HG02970 (cell line): Measurements from ENCODE around the gene MCF2L2.
"Not testable (repeated sequence)": the region's sequence is repeated elsewhere in the genome, so short reads cannot be mapped to it uniquely, and the experiment has no call there.

Experiments
- ATAC-seq: cut with Tn5 transposase; IDR thresholded peaks from one replicate; pipeline ENCODE4 v1.9.1; 2021; ENCODE audit warnings: mild to moderate bottlenecking, moderate library complexity, moderate number of reproducible peaks; ENCODE audit not compliant: unreplicated experiment, low FRiP score

MCF2L2 gene

GRCh38 chr3:183428447-183429211 is at the start of gene MCF2L2:
Gene MCF2L2, minus strand, starts transcription at chr3:183428619. Its CDS starts 642 bp downstream, at chr3:183427977.
- no peak for ATAC-seq

DNA sequence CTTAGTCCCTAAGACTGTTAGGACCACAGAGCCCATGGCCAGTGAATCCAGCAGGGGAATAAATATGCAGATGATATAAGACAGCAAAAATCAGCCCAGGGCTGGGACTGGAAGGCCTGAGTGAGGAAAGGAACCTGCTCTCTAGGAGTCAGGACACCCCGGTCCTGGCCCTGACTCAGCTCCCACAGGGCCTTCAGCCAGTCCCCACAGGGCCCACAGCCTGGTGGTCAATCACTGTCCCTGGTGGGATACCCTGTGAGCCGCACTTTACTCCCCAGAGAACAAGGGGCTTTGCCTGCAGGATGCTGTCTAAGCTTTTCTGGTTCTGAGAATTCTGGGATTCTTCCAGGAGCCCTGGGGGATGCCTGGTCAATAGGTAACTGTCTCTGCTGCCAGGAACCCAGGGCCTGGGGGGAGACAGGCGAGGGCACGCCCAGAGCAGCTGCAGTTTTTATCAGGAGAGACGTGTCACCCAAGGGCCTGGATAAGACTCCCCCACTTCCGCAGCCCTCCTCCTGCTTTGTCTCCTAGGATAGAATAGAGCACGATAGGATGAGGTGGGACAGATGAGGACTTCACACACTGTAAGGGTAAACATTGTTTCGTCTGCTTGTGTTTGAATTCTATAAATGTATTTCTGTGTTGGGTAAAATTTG is 49.5 kb upstream of the MCF2L2 start:
- no peak for ATAC-seq

GRCh38 chr3:183475764-183476162 is 47.3 kb upstream of the MCF2L2 start:
- not testable (repeated sequence) for ATAC-seq

GRCh38 chr3:183475016-183475763 is 46.8 kb upstream of the MCF2L2 start:
- no peak for ATAC-seq

DNA sequence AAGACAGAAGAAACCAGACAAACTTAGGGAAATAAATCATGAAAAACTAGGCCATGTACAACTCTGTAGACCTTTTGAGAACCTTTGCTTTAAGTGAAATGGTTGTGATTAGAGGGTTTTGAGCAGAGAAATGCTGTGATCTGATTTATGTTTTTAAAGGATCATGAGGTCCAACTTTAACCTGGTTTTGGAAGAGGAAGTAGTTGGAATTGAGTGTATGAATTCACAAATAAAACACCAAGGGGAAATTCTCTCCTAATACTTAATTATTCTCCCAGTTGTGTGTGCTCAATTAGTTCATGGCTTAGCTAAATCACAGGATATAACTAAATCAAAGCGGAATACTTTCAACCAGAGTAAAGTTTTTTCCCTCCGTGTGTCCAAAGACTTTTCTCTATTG is 45.5 kb upstream of the MCF2L2 start:
- no peak for ATAC-seq

GRCh38 chr3:183472155-183472554 is 43.7 kb upstream of the MCF2L2 start:
- ATAC-seq: no peak

DNA sequence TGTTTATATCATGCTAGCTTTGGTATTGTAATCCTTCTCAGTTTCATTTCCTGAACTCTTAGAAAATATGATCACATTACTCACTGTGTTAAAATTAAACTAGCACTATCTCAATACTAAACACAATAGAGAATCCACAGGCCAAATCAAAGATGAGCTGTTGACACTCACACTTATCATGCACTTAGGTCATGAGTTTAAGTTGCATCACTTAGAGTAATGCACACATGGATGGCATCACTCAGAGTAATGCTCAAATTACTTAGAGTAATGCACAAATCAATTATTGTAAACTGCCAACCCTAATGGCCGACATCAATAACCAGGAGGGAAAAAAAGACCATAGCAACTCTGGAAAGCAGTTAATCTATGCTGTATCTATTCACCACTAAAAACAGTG is 40.0 kb upstream of the MCF2L2 start:
- no peak for ATAC-seq

- no peak for ATAC-seq
These were observed 38.2 kb upstream of the MCF2L2 start for GRCh38 chr3:183466575-183466974.

DNA sequence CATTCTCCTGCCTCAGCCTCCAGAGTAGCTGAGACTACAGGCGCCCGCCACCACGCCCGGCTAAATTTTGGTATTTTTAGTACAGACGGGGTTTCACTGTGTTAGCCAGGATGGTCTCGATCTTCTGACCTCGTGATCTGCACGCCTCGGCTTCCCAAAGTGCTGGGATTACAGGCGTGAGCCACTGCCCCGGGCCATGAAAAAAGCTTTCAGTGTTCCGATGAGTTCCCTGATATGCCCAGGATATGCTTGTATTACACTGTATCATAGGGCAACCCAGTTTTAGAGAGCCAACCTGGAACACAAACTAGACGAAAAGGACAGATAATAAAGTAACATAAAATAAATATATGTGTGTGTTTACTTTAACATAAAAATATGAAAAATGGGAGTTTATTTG is 37.3 kb upstream of the MCF2L2 start:
- not testable (repeated sequence) for ATAC-seq

DNA sequence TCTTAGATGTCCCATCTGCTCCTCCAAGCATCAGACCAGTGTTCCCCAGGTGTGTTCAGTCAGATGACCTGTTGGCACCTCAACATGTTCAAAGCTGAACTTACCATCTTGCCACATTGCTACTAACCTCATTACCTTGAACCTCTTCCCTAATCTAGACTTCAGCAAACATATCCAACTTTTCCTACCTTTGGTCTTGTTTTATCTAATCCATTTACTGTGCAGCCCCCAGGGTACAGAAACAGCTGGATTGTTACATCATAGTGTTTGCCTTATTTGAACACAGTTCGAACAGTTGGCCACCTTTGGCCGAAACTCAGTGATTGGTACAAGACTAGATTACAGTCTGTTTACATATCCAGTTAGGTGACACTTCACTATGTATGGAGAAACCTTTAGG is 36.1 kb upstream of the MCF2L2 start:
- no peak for ATAC-seq

DNA sequence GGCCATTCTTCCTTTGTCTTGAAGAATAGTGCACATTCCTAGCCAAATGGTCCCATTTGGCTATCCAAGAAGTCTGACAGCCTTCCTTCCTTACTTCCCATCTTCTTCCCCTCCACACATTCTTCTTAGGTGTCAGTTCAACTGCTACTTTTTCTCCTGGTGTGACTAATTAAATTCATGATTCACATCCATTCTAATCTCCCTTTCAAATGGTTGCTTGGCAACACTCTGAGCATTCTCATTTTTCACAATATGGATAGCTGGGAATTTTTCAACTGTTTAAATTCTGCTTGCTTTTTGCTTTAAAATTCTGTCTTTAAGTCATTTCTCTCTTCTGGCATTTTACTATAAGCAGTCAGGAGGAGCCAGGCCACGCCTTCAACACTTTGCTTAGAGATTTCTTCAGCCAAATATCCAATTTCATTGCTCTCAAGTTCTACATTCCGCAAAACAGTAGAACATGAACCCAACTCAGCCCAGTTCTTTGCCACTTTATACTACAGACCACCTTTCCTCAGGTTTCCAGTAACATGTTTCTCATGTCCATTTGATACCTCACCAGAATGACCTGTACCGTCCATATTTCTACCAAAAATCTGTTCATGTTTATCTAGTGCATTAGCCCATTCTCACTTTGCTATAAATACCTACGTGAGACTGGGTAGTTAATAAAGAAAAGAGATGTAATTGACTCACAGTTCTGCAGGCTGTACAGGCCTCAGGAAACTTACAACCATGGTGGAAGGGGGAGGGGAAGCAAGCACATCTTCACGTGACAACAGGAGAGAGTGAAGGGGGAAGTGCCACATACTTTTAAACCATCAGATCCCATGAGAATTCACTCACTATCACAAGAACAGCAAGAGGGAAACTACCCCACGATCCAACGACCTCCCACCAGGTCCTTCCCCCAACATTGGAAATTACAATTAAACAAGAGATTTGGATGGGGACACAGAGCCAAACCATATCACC is 31.9 kb upstream of the MCF2L2 start:
- ATAC-seq: no peak

GRCh38 chr3:183455089-183455488 is 26.7 kb upstream of the MCF2L2 start:
- no peak for ATAC-seq

DNA sequence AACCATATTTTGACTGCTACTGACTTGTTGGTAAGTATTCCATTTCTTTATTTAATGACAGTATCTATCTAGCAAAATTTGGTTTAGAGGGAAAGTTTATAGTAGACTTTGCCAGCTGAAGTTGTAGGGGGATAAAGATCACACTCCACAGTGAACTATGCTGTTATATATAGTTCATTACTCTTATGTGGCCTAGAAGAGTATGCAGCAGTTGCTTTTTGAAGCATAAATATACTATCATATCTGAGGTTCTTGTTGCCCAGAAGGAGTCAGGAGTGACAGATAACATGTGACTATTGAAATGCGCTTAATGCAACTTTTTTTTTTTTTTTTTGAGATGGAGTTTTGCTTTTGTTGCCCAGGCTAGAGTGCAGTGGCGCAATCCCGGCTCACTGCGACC is 25.6 kb upstream of the MCF2L2 start:
- no peak for ATAC-seq

DNA sequence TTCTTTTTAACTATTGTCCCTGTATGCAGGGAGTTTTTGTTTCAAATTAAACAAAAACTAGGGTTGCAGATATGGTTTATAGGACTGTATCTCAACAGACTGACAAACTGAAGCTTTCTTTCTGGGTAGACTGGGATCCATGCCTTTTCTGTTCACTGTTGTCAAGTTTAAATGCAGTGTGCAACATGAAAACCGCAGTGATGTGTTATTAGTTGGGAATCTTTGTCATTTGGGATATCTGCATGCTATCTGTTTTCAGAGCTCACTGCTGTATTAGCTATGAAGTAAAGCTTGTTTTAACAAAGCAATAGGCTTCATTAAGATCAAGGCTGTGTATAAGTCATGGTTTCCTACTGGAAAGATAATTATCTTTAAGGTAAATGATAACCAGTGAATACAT is 21.4 kb upstream of the MCF2L2 start:
- ATAC-seq: no peak

DNA sequence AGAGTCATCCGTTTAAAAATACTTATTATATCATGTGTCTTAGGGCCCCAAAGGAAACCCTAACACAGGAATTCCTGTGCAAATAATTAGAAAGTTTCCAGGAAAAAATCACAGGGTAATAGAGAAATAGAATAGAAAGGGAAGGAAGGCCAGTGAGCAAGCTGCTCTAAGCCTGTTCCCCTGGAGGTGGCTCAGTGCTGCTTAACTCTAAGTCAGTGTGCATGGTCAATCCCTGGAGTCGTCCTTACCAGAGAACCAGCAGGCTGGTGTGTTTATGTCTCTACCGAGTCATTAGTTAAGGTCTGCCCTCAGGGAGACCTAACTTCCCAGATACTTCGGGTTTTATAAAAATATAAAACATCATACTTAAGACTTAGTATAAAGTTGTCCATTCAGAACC is 21.0 kb upstream of the MCF2L2 start:
- ATAC-seq: no peak

GRCh38 chr3:183448369-183449128 is 20.1 kb upstream of the MCF2L2 start:
- ATAC-seq: no peak

DNA sequence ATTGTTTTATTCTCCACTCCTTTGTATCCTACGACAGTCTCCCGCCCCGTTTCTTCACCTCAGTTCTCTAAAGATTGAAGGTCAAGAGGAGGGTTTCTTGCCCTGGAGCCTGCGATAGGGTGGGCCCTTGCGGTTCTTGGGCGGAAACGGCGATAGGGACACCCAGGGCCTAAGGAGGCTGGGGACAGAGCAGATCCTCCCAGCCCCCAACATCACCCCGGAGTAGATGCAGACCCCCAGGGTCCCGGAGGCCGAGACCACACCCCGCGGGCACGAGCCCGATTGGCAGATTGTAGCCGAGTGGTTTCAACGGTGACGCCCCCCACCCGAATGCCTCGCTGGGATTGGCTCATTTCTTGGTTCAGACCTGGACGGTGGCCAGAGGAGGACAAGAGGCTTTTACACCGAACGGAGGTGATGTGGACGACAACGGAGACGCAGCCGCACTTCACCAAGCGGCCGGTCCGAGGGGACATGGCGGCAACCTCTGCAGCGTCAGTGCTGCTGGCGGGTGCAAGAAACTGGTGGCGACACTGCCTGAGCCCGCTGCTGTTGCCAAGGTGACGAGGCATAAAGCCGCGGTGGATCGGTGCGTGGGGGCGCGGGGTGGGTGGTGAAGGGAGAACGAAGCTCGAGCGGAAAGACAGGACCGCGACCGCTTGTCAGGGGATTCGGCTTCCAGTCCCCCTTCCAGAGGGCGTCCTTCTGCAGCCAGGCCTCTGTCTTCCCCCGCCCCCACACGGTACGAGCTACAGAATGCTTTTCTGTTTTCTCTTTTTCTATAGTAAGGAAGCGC is 19.0 kb upstream of the MCF2L2 start:
- no peak for ATAC-seq

DNA sequence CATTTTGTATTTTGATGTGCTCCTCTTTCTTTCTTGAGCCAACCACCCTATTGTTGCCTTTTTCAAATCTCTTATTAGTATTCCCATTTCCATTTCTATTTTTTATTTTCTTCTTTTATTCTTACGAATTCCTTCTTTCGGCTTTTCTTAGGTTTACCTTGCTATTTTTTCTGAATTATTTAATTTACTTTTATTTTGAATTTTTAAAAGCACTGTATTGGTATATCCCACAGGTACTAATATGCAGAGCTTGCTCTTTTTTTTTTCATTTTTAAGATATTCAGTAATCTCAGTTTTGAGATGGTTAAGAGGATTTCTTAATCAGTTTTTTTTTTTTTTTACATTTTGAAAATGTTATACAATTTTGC is 18.4 kb upstream of the MCF2L2 start:
- ATAC-seq: no peak

DNA sequence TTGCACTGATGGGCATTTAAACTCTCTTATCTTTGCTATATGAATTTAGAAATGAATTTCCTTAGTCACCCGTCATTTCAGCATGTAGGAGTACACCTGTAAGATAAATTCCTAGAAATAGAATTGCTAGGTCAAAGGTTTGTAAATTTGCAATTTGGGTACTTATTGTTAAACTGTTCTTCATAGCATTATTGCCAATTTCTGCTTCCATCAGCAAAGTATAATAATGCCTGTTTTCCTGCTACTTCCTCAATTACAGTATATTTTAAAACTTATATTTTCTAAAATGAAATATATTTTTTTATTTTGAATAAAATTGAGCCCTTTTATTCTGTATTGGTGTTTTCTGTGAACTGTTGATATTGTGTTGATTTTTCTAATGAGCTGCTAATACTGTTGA is 16.3 kb upstream of the MCF2L2 start:
- no peak for ATAC-seq
